Mammary epithelial cell (primary cell): Measurements from ENCODE around the gene ARHGAP42.

ENCODE experiments used
- EZH2 ChIP-seq: IDR thresholded peaks from 2 replicates; pipeline ENCODE4 v1.6.1; 2012; ENCODE audit warnings: low read length, inconsistent platforms, borderline replicate concordance
- TF ChIP-seq, protein P1 (sequence below), 2 donors: IDR thresholded peaks in 1 of 2; conservative IDR thresholded peaks in 1 of 2; 2 replicates each; pipeline ENCODE4 v1.5.1; 2011 to 2012; ENCODE audit warnings: inconsistent platforms in 2 of 2, low read length in 2 of 2, mild to moderate bottlenecking in 2 of 2, control low read depth in 1 of 2, low read depth in 1 of 2; ENCODE audit not compliant: insufficient read depth in 1 of 2; ENCODE audit errors: extremely low read depth in 1 of 2

DNA sequence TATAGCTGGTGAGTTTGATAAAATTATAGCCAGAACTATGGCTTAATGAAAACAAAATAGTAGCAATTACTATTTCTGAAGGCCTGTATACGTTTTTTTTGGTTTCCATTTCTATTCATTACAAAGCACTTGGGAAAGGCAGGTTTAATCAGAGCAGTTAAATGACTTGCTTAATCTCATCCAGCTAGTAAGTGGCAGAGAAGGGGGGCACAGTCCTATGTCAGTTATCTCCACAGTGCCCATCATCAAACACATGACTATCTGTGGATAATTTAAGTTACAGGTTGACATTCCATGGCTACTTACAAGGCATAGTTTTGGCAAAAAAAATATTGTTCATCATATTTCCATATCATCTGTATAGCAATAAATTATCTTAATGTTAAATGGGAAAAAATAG, 348.8 kb downstream of the ARHGAP42 start:
- TF ChIP-seq, protein P1, sequence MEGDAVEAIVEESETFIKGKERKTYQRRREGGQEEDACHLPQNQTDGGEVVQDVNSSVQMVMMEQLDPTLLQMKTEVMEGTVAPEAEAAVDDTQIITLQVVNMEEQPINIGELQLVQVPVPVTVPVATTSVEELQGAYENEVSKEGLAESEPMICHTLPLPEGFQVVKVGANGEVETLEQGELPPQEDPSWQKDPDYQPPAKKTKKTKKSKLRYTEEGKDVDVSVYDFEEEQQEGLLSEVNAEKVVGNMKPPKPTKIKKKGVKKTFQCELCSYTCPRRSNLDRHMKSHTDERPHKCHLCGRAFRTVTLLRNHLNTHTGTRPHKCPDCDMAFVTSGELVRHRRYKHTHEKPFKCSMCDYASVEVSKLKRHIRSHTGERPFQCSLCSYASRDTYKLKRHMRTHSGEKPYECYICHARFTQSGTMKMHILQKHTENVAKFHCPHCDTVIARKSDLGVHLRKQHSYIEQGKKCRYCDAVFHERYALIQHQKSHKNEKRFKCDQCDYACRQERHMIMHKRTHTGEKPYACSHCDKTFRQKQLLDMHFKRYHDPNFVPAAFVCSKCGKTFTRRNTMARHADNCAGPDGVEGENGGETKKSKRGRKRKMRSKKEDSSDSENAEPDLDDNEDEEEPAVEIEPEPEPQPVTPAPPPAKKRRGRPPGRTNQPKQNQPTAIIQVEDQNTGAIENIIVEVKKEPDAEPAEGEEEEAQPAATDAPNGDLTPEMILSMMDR (conservative IDR thresholded peaks at IDR 0.05 in 1 of 2, IDR thresholded peaks at IDR 0.05 in 1 of 2; ENCODE audit: extremely low read depth in 1 of 2, insufficient read depth in 1 of 2, low read depth in 1 of 2, low read length in 2 of 2), result no peak
- TF ChIP-seq EZH2, result no peak
